Endodermal cell (in vitro differentiated cells): ENCODE data around the gene COLGALT1. TPM values are rescaled to one million over a fixed set of nuclear protein-coding genes. Genes with fewer than 3 reads are reported as not detected.

Experiments
- DNase-seq: peaks from one replicate; pipeline ENCODE4 v3.0.0-alpha.2; 2017
- H3K27ac ChIP-seq: 2 replicates; pipeline ENCODE4 v1.5.1; 2013; ENCODE audit warnings: mild to moderate bottlenecking, low read depth, low read length, moderate library complexity
- H3K27me3 ChIP-seq: 2 replicates; pipeline ENCODE4 v1.6.1; 2013; ENCODE audit warnings: mild to moderate bottlenecking, low read length, moderate library complexity; ENCODE audit not compliant: insufficient read depth, control insufficient read depth, poor library complexity, severe bottlenecking
- H3K36me3 ChIP-seq: 2 replicates; pipeline ENCODE4 v1.7.0; 2013; ENCODE audit warnings: mild to moderate bottlenecking, low read length, moderate library complexity; ENCODE audit not compliant: control insufficient read depth, insufficient read depth
- H3K4me1 ChIP-seq: one replicate; pipeline ENCODE4 v1.7.0; 2013; ENCODE audit warnings: low read length; ENCODE audit not compliant: control insufficient read depth, insufficient read depth
- H3K4me3 ChIP-seq: 2 replicates; pipeline ENCODE4 v1.5.1; 2013; ENCODE audit warnings: mild to moderate bottlenecking, low read length, moderate library complexity
- H3K9ac ChIP-seq: 2 replicates; pipeline ENCODE4 v1.6.1; 2013; ENCODE audit warnings: mild to moderate bottlenecking, low read length, moderate library complexity; ENCODE audit not compliant: poor library complexity, severe bottlenecking; ENCODE audit errors: extremely low read depth
- H3K9me3 ChIP-seq: 2 replicates; pipeline ENCODE4 v1.6.1; 2013; ENCODE audit warnings: mild to moderate bottlenecking, low read length, moderate library complexity; ENCODE audit not compliant: control insufficient read depth
- H3K27ac Mint-ChIP-seq: 2 replicates; pipeline ENCODE4 v1.8.0; 2020; ENCODE audit warnings: mixed read lengths
- H3K27me3 Mint-ChIP-seq: 2 replicates; pipeline ENCODE4 v1.8.0; 2021; ENCODE audit warnings: mild to moderate bottlenecking, mixed read lengths; ENCODE audit not compliant: insufficient read depth
- H3K36me3 Mint-ChIP-seq: 2 replicates; pipeline ENCODE4 v1.8.0; 2020; ENCODE audit warnings: low read depth, mixed read lengths
- H3K4me1 Mint-ChIP-seq: 2 replicates; pipeline ENCODE4 v1.8.0; 2020; ENCODE audit warnings: mixed read lengths
- H3K4me3 Mint-ChIP-seq: 2 replicates; pipeline ENCODE4 v1.8.0; 2020; ENCODE audit warnings: mild to moderate bottlenecking, moderate library complexity, mixed read lengths
- H3K9me3 Mint-ChIP-seq: 2 replicates; pipeline ENCODE4 v1.8.0; 2020; ENCODE audit warnings: mild to moderate bottlenecking, mixed read lengths
- WGBS, 2 experiments: methylation state at CpG; one replicate each; pipeline versions ENCODE4 v1.1.5 to v1.1.7; 2013; ENCODE audit warnings: missing lambda C conversion rate in 2 of 2, mixed read lengths in 1 of 2; ENCODE audit not compliant: insufficient coverage in 1 of 2, insufficient read length in 1 of 2; 5-methylcytosine and 5-hydroxymethylcytosine counted together
- total RNA-seq, 2 donors: library from RNA; stranded (reverse); fragmentation: NEBNext Ultra II Directional in 1 of 2; extraction: Animal tissue kit (Norgen Biotek cat#: 25700) in 1 of 2; gene quantifications; 2 replicates in 1 of 2; 3 replicates in 1 of 2; pipeline ENCODE4 v1.2.1, GENCODE V29; 2021
- TF ChIP-seq, protein P1 (sequence below): fragments of 200-600 bp; sonication (generic); conservative IDR thresholded peaks from 2 replicates; pipeline ENCODE4 v1.5.0; 2021; ENCODE audit warnings: antibody characterized with exemption, mild to moderate bottlenecking

The COLGALT1 gene
- total RNA-seq, 2 donors from 2014 or later, result 61.2 to 68.3 TPM

GRCh38 chr19:17605117-17605516, 49.7 kb downstream of the COLGALT1 start:
- DNase-seq, result no peak
- WGBS, 2 experiments, result 85% methylated on average over 8 of the region's 8 CpGs; no CpG with 5 or more reads in 1 of the 2 experiments
- Histone ChIP-seq H3K27me3 (no peaks in the 10 kb centered on the region), H3K4me1 (no peaks in the 10 kb centered on the region), H3K9ac (no peak overlapping the region), H3K36me3 (no peaks in the 10 kb centered on the region), H3K9me3 (no peaks in the 10 kb centered on the region), H3K27ac (no peak overlapping the region), H3K4me3 (peak overlapping the region; percentile 78)
- Mint-ChIP-seq H3K4me3 (no peak overlapping the region), H3K27me3 (peaks cover 25% of the 10 kb centered on the region), H3K27ac (no peak overlapping the region), H3K4me1 (peaks cover 8% of the 10 kb centered on the region), H3K9me3 (no peaks in the 10 kb centered on the region), H3K36me3 (peaks cover 3% of the 10 kb centered on the region)
- TF ChIP-seq, protein P1, sequence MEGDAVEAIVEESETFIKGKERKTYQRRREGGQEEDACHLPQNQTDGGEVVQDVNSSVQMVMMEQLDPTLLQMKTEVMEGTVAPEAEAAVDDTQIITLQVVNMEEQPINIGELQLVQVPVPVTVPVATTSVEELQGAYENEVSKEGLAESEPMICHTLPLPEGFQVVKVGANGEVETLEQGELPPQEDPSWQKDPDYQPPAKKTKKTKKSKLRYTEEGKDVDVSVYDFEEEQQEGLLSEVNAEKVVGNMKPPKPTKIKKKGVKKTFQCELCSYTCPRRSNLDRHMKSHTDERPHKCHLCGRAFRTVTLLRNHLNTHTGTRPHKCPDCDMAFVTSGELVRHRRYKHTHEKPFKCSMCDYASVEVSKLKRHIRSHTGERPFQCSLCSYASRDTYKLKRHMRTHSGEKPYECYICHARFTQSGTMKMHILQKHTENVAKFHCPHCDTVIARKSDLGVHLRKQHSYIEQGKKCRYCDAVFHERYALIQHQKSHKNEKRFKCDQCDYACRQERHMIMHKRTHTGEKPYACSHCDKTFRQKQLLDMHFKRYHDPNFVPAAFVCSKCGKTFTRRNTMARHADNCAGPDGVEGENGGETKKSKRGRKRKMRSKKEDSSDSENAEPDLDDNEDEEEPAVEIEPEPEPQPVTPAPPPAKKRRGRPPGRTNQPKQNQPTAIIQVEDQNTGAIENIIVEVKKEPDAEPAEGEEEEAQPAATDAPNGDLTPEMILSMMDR, result no peak

- Histone ChIP-seq H3K27me3 (no peaks in the 10 kb centered on the region), H3K9ac (peak overlapping the region; percentile 51), H3K9me3 (no peaks in the 10 kb centered on the region), H3K36me3 (no peaks in the 10 kb centered on the region), H3K4me3 (peak overlapping the region; percentile 78), H3K4me1 (no peaks in the 10 kb centered on the region), H3K27ac (no peak overlapping the region)
- Mint-ChIP-seq H3K36me3 (peaks cover 3% of the 10 kb centered on the region), H3K27ac (peak overlapping the region; percentile 84), H3K4me1 (peaks cover 8% of the 10 kb centered on the region), H3K9me3 (no peaks in the 10 kb centered on the region), H3K4me3 (peak overlapping the region; percentile 60), H3K27me3 (peaks cover 24% of the 10 kb centered on the region)
- DNase-seq, result peak; percentile 97
- 11 to 23% methylated on average over 57 to 85 of the region's 85 CpGs for WGBS, 2 experiments
- TF ChIP-seq, protein P1, result peak; percentile 83
Measured at GRCh38 chr19:17605761-17606589, 50.5 kb downstream of the COLGALT1 start.

- H3K9me3 Mint-ChIP-seq, result no peaks in the 10 kb centered on the region
- peak overlapping the region; percentile 78 for H3K4me3 ChIP-seq
- H3K27me3 Mint-ChIP-seq, result peaks cover 20% of the 10 kb centered on the region
- no peak overlapping the region for H3K9ac ChIP-seq
- H3K4me1 Mint-ChIP-seq, result peaks cover 8% of the 10 kb centered on the region
- H3K36me3 Mint-ChIP-seq, result peaks cover 3% of the 10 kb centered on the region
- WGBS, 2 experiments, result 44 to 69% methylated on average over 10 to 18 of the region's 18 CpGs
- TF ChIP-seq, protein P1, result no peak
- H3K9me3 ChIP-seq, result no peaks in the 10 kb centered on the region
- no peaks in the 10 kb centered on the region for H3K27me3 ChIP-seq
- H3K27ac ChIP-seq, result no peak overlapping the region
- peak overlapping the region; percentile 60 for H3K4me3 Mint-ChIP-seq
- DNase-seq, result no peak
- H3K36me3 ChIP-seq, result no peaks in the 10 kb centered on the region
- H3K4me1 ChIP-seq, result no peaks in the 10 kb centered on the region
- peak overlapping the region; percentile 84 for H3K27ac Mint-ChIP-seq
Measured at GRCh38 chr19:17606590-17607185, 51.2 kb downstream of the COLGALT1 start.
